ENCODE results near the gene CSTF3.

DNA sequence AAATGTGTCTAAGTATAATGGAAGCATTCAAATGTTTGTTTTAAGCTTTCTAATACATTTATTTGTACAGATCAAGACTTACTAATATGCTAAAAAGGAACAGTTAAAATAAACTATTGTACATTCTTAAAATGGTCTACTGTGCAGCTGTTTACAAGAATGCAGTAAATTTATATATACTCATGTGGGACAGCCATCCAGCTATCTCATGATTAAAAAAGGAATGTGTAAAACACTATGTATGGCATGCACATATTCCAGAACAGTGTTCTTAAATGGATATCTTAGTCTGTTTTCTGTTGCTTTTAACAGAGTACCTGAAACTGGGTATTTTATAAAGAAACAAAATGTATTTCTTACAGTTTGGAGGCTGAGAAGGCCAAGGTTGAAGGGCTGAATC is 30.2 kb upstream of the CSTF3 start:
- TF ChIP-seq, protein P1, sequence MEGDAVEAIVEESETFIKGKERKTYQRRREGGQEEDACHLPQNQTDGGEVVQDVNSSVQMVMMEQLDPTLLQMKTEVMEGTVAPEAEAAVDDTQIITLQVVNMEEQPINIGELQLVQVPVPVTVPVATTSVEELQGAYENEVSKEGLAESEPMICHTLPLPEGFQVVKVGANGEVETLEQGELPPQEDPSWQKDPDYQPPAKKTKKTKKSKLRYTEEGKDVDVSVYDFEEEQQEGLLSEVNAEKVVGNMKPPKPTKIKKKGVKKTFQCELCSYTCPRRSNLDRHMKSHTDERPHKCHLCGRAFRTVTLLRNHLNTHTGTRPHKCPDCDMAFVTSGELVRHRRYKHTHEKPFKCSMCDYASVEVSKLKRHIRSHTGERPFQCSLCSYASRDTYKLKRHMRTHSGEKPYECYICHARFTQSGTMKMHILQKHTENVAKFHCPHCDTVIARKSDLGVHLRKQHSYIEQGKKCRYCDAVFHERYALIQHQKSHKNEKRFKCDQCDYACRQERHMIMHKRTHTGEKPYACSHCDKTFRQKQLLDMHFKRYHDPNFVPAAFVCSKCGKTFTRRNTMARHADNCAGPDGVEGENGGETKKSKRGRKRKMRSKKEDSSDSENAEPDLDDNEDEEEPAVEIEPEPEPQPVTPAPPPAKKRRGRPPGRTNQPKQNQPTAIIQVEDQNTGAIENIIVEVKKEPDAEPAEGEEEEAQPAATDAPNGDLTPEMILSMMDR (IDR thresholded peaks at IDR 0.05), result no peak
- no peak for TF ChIP-seq CREM (CRISPR knock-in tag; IDR thresholded peaks at IDR 0.05)
- TF ChIP-seq, protein P2, sequence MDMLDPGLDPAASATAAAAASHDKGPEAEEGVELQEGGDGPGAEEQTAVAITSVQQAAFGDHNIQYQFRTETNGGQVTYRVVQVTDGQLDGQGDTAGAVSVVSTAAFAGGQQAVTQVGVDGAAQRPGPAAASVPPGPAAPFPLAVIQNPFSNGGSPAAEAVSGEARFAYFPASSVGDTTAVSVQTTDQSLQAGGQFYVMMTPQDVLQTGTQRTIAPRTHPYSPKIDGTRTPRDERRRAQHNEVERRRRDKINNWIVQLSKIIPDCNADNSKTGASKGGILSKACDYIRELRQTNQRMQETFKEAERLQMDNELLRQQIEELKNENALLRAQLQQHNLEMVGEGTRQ (CRISPR knock-in tag; IDR thresholded peaks at IDR 0.05), result no peak
- TF ChIP-seq, protein P3, sequence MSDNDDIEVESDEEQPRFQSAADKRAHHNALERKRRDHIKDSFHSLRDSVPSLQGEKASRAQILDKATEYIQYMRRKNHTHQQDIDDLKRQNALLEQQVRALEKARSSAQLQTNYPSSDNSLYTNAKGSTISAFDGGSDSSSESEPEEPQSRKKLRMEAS (CRISPR knock-in tag; IDR thresholded peaks at IDR 0.05), result no peak

Data from WTC11 (cell line).